Mesenteric fat pad (tissue), 1 donor: ENCODE measurements around the gene DENND4C. TPM values are rescaled to one million over a fixed set of nuclear protein-coding genes. Genes with fewer than 3 reads are reported as not detected.
A peak's percentile ranks its signal among the peaks of the same experiment; 100 is the strongest.
"Not testable (repeated sequence)": the region's sequence is repeated elsewhere in the genome, so short reads cannot be mapped to it uniquely, and the experiment has no call there.

Experiments used
- DNase-seq: peaks from one replicate; pipeline ENCODE4 v3.0.0-alpha.2; 2020; ENCODE audit warnings: low spot score
- total RNA-seq: library from RNA; stranded (reverse); fragmentation: NEBNext Ultra II Directional; extraction: Animal tissue kit (Norgen Biotek cat#: 25700); gene quantifications from one replicate; pipeline ENCODE4 v1.2.1, GENCODE V29; 2021
- donor health status: DM: yes; HTN: yes; CAD: no.

DENND4C gene
- total RNA-seq, 1 donor from 2014 or later = 62.7 TPM

- DNase-seq = no peak
Observed at GRCh38 chr9:19223724-19224123, 6.8 kb upstream of the DENND4C start.

GRCh38 chr9:19224563-19224962 is 5.9 kb upstream of the DENND4C start:
- no peak for DNase-seq

GRCh38 chr9:19229595-19230354 is 718 bp upstream of the DENND4C start:
- peak; percentile 90 for DNase-seq

- DNase-seq = no peak
Observed at GRCh38 chr9:19231126-19231903, 822 bp downstream of the DENND4C start.

GRCh38 chr9:19231904-19232822 is 1.7 kb downstream of the DENND4C start:
- DNase-seq = no peak

- no peak for DNase-seq
Observed at GRCh38 chr9:19232823-19233194, 2.3 kb downstream of the DENND4C start.

- DNase-seq = no peak
Observed at GRCh38 chr9:19233344-19233743, 2.9 kb downstream of the DENND4C start.

GRCh38 chr9:19239955-19240354 is 9.5 kb downstream of the DENND4C start:
- no peak for DNase-seq

GRCh38 chr9:19241728-19242127 is 11.2 kb downstream of the DENND4C start:
- no peak for DNase-seq

- DNase-seq = no peak
Observed at GRCh38 chr9:19243366-19244033, 13.0 kb downstream of the DENND4C start.

- no peak for DNase-seq
Observed at GRCh38 chr9:19246891-19247290, 16.4 kb downstream of the DENND4C start.

GRCh38 chr9:19247420-19247819 is 16.9 kb downstream of the DENND4C start:
- no peak for DNase-seq

- DNase-seq = not testable (repeated sequence)
Observed at GRCh38 chr9:19250346-19250745, 19.9 kb downstream of the DENND4C start.

- DNase-seq = not testable (repeated sequence)
Observed at GRCh38 chr9:19251203-19251602, 20.7 kb downstream of the DENND4C start.

GRCh38 chr9:19251622-19252021 is 21.1 kb downstream of the DENND4C start:
- DNase-seq = not testable (repeated sequence)

- no peak for DNase-seq
Observed at GRCh38 chr9:19252174-19252884, 21.8 kb downstream of the DENND4C start.

- DNase-seq = no peak
Observed at GRCh38 chr9:19252885-19253219, 22.4 kb downstream of the DENND4C start.

- no peak for DNase-seq
Observed at GRCh38 chr9:19255112-19255511, 24.6 kb downstream of the DENND4C start.

GRCh38 chr9:19255821-19256220 is 25.3 kb downstream of the DENND4C start:
- DNase-seq = no peak

- not testable (repeated sequence) for DNase-seq
Observed at GRCh38 chr9:19259665-19260255, 29.3 kb downstream of the DENND4C start.
